H1 (cell line): ENCODE measurements around the gene DKK3. TPM values are rescaled to one million over a fixed set of nuclear protein-coding genes. Genes with fewer than 3 reads are reported as not detected.

Experiments used
- CTCF ChIA-PET: fragments of 300-600 bp; sonication (Branson Sonifier 250); formaldehyde crosslinking; loops from one replicate; lab custom pipeline; 2021; ENCODE audit not compliant: partially characterized antibody; lab: Charles Lee
- POLR2A ChIA-PET: fragments of 300-600 bp; sonication (Branson Sonifier 250); formaldehyde crosslinking; loops from one replicate; lab custom pipeline; 2021; ENCODE audit warnings: inconsistent platforms; ENCODE audit not compliant: partially characterized antibody; lab: Charles Lee
- DNase-seq, 2 experiments: peaks; one replicate each; pipeline versions ENCODE4 v3.0.0 to v3.0.0-alpha.2; 2010 to 2022; ENCODE audit warnings: low spot score in 2 of 2, low read depth in 1 of 2, mixed read lengths in 1 of 2
- FAIRE-seq: peaks from 2 replicates; lab custom pipeline; 2011; peaks lifted over from hg19 to GRCh38; lab: Jason Lieb, UNC
- H2AFZ ChIP-seq: 2 replicates; pipeline ENCODE4 v1.8.1; 2012; ENCODE audit warnings: low read length, inconsistent platforms
- H2AK5ac ChIP-seq: 2 replicates; pipeline ENCODE4 v1.6.1; 2013; ENCODE audit warnings: low read depth, low read length
- H2BK120ac ChIP-seq: replicated peaks from 2 replicates; pipeline ENCODE3; 2013; ENCODE audit warnings: low read depth, low read length, inconsistent platforms
- H2BK12ac ChIP-seq: 2 replicates; pipeline ENCODE4 v1.6.1; 2013; ENCODE audit warnings: low read depth, low read length
- H2BK15ac ChIP-seq: 2 replicates; pipeline ENCODE4 v1.6.1; 2013; ENCODE audit warnings: low read length
- H2BK20ac ChIP-seq: 2 replicates; pipeline ENCODE4 v1.6.1; 2013; ENCODE audit warnings: low read length
- H2BK5ac ChIP-seq: 2 replicates; pipeline ENCODE4 v1.6.1; 2013; ENCODE audit warnings: low read depth, low read length
- H3K14ac ChIP-seq: 2 replicates; pipeline ENCODE4 v1.6.1; 2013; ENCODE audit warnings: inconsistent platforms; ENCODE audit not compliant: insufficient read length
- H3K18ac ChIP-seq: 2 replicates; pipeline ENCODE4 v1.6.1; 2013; ENCODE audit warnings: low read length; ENCODE audit errors: extremely low read depth
- H3K23ac ChIP-seq: 2 replicates; pipeline ENCODE4 v1.6.1; 2013; ENCODE audit warnings: inconsistent platforms; ENCODE audit not compliant: insufficient read length
- H3K23me2 ChIP-seq: 2 replicates; pipeline ENCODE4 v1.6.1; 2013; ENCODE audit warnings: low read depth, low read length
- H3K27ac ChIP-seq: 2 replicates; pipeline ENCODE4 v1.6.1; 2011; ENCODE audit warnings: low read depth, low read length, inconsistent platforms
- H3K27me3 ChIP-seq, 4 experiments: replicated peaks in 1 of 4; 1 replicate in 1 of 4; 2 replicates in 3 of 4; pipeline versions ENCODE4 v1.6.1 to v1.8.1; 2011 to 2013; ENCODE audit warnings: low read length in 3 of 4, mild to moderate bottlenecking in 3 of 4, inconsistent platforms in 2 of 4, mixed read lengths in 2 of 4, moderate library complexity in 1 of 4; ENCODE audit not compliant: control insufficient read depth in 3 of 4, insufficient read depth in 3 of 4; ENCODE audit errors: extremely low read depth in 1 of 4
- H3K36me3 ChIP-seq, 4 experiments: 2 replicates each; pipeline versions ENCODE4 v1.6.1 to v1.8.1; 2011 to 2013; ENCODE audit warnings: mild to moderate bottlenecking in 4 of 4, low read length in 3 of 4, moderate library complexity in 2 of 4, control low read depth in 1 of 4, inconsistent platforms in 1 of 4; ENCODE audit not compliant: insufficient read depth in 4 of 4, control insufficient read depth in 2 of 4
- H3K4ac ChIP-seq: replicated peaks from 2 replicates; pipeline ENCODE3; 2013; ENCODE audit warnings: low read length, low read depth, mixed read lengths, inconsistent platforms; ENCODE audit not compliant: insufficient read length
- H3K4me1 ChIP-seq, 4 experiments: replicated peaks in 1 of 4; 1 replicate in 1 of 4; 2 replicates in 3 of 4; pipeline versions ENCODE4 v1.6.1 to v1.8.1; 2011 to 2013; ENCODE audit warnings: low read length in 3 of 4, inconsistent platforms in 2 of 4, mixed read lengths in 1 of 4; ENCODE audit not compliant: insufficient read depth in 4 of 4, control insufficient read depth in 3 of 4
- H3K4me2 ChIP-seq, 2 experiments: 2 replicates each; pipeline versions ENCODE4 v1.6.1 to v1.8.1; 2011 to 2013; ENCODE audit warnings: low read depth in 2 of 2, low read length in 2 of 2, control low read depth in 1 of 2, inconsistent platforms in 1 of 2, mild to moderate bottlenecking in 1 of 2; ENCODE audit not compliant: insufficient read depth in 1 of 2
- H3K4me3 ChIP-seq, 4 experiments: fragments of 200-600, 300-600 bp in 1 of 4; sonication (generic), shearing (Covaris generic), sonication (Bioruptor Twin) in 1 of 4; 2 replicates each; pipeline versions ENCODE4 v1.5.1 to v1.8.1; 2011 to 2016; ENCODE audit warnings: low read length in 4 of 4, low read depth in 3 of 4, control low read depth in 2 of 4, inconsistent platforms in 2 of 4, mild to moderate bottlenecking in 2 of 4, mixed read lengths in 1 of 4, moderate library complexity in 1 of 4; ENCODE audit not compliant: insufficient read depth in 2 of 4; ENCODE audit errors: extremely low read depth in 1 of 4
- H3K56ac ChIP-seq: replicated peaks from 2 replicates; pipeline ENCODE3; 2013; ENCODE audit warnings: low read depth, mild to moderate bottlenecking, mixed read lengths, low read length, inconsistent platforms; ENCODE audit not compliant: insufficient read length
- H3K79me1 ChIP-seq: 2 replicates; pipeline ENCODE4 v1.6.1; 2013; ENCODE audit warnings: low read depth, low read length, control low read depth
- H3K79me2 ChIP-seq, 2 experiments: 2 replicates each; pipeline versions ENCODE4 v1.6.1 to v1.8.1; 2012 to 2013; ENCODE audit warnings: low read length in 2 of 2, mild to moderate bottlenecking in 2 of 2, inconsistent platforms in 1 of 2; ENCODE audit not compliant: insufficient read depth in 2 of 2, control insufficient read depth in 1 of 2
- H3K9ac ChIP-seq, 4 experiments: replicated peaks in 1 of 4; 1 replicate in 1 of 4; 2 replicates in 3 of 4; pipeline versions ENCODE4 v1.6.1 to v1.8.1; 2011 to 2013; ENCODE audit warnings: low read depth in 3 of 4, low read length in 3 of 4, control low read depth in 2 of 4, mild to moderate bottlenecking in 2 of 4, moderate library complexity in 2 of 4, inconsistent platforms in 1 of 4; ENCODE audit errors: extremely low read depth in 1 of 4
- H3K9me3 ChIP-seq, 2 experiments: 2 replicates each; pipeline versions ENCODE4 v1.6.1 to v1.8.1; 2012 to 2013; ENCODE audit warnings: mild to moderate bottlenecking in 2 of 2, moderate library complexity in 2 of 2, control low read depth in 1 of 2, inconsistent platforms in 1 of 2, low read depth in 1 of 2, low read length in 1 of 2, mixed read lengths in 1 of 2; ENCODE audit not compliant: insufficient read depth in 2 of 2
- H4K20me1 ChIP-seq, 2 experiments: replicated peaks in 1 of 2; 2 replicates each; pipeline versions ENCODE3 to v1.8.1; 2011 to 2013; ENCODE audit warnings: inconsistent platforms in 2 of 2, low read length in 2 of 2, mild to moderate bottlenecking in 1 of 2; ENCODE audit not compliant: insufficient read depth in 2 of 2, control insufficient read depth in 1 of 2
- H4K5ac ChIP-seq: 2 replicates; pipeline ENCODE4 v1.6.1; 2013; ENCODE audit warnings: low read length, low read depth, mixed read lengths, inconsistent platforms; ENCODE audit not compliant: insufficient read length
- H4K8ac ChIP-seq: 2 replicates; pipeline ENCODE4 v1.8.0; 2013; ENCODE audit warnings: mild to moderate bottlenecking, moderate library complexity, low read length, inconsistent platforms; ENCODE audit not compliant: insufficient read depth; ENCODE audit errors: extremely low read depth
- H4K91ac ChIP-seq: replicated peaks from 2 replicates; pipeline ENCODE3; 2013; ENCODE audit warnings: low read length, mixed read lengths, inconsistent platforms; ENCODE audit not compliant: insufficient read length
- BACH1 ChIP-seq: IDR thresholded peaks from 2 replicates; pipeline ENCODE4 v1.6.1; 2012; ENCODE audit warnings: low read length, improper control_type of control experiment
- CHD1 ChIP-seq: IDR thresholded peaks from 2 replicates; pipeline ENCODE4 v1.6.1; 2012; ENCODE audit warnings: low read depth, low read length, improper control_type of control experiment
- CREB1 ChIP-seq: IDR thresholded peaks from 2 replicates; pipeline ENCODE4 v1.6.1; 2012; ENCODE audit warnings: inconsistent platforms
- KDM1A ChIP-seq: fragments of 200-600, 300-600 bp; sonication (generic); IDR thresholded peaks from 2 replicates; pipeline ENCODE4 v1.7.1; 2016; ENCODE audit warnings: mild to moderate bottlenecking, low read length, borderline replicate concordance
- SIN3A ChIP-seq, 2 experiments: IDR thresholded peaks in 1 of 2; conservative IDR thresholded peaks in 1 of 2; 2 replicates each; pipeline ENCODE4 v1.6.1; 2011 to 2012; ENCODE audit warnings: low read length in 2 of 2, improper control_type of control experiment in 1 of 2, low read depth in 1 of 2, mild to moderate bottlenecking in 1 of 2
- TAF1 ChIP-seq: IDR thresholded peaks from 2 replicates; pipeline ENCODE4 v1.6.1; 2011; ENCODE audit warnings: mild to moderate bottlenecking, low read depth, low read length
- WGBS, 2 experiments: shearing (Covaris generic) in 1 of 2; methylation state at CpG; one replicate each; pipeline versions ENCODE4 v1.1.6 to v1.1.7; 2013 to 2015; ENCODE audit warnings: low lambda C conversion rate in 2 of 2, mixed read lengths in 2 of 2, inconsistent platforms in 1 of 2, low coverage in 1 of 2, missing lambda C conversion rate in 1 of 2; ENCODE audit not compliant: insufficient replicate concordance in 2 of 2, insufficient coverage in 1 of 2, insufficient read length in 1 of 2; ENCODE audit errors: extremely low coverage in 1 of 2, missing lambda C conversion rate in 1 of 2; 5-methylcytosine and 5-hydroxymethylcytosine counted together
- polyA plus RNA-seq, 7 experiments: library from polyadenylated mRNA; depleted of rRNA in 3 of 7; stranded (reverse) in 5 of 7; unstranded in 2 of 7; fragments of >200 nt in 5 of 7; fragments of 200-250 nt in 2 of 7; gene quantifications; 1 replicate in 5 of 7; 2 replicates in 1 of 7; 4 replicates in 1 of 7; pipeline versions ENCODE4 v1.2.1 to v1.2.3, GENCODE V29; 2011 to 2013; ENCODE audit warnings: missing spikeins in 2 of 7, mixed read lengths in 2 of 7
- total RNA-seq: library from RNA; stranded (reverse); fragmentation: NEBNext Ultra II Directional; extraction: Animal tissue kit (Norgen Biotek cat#: 25700); gene quantifications from 2 replicates; pipeline ENCODE4 v1.2.1, GENCODE V29; 2021

DKK3 gene
- total and polyA plus RNA-seq, 2 of the 8 experiments (the other 6 are each of a cell fraction or from before 2014, with no cell fraction given) = 30.0 to 40.1 TPM

GRCh38 chr11:12023015-12023414 is 14.6 kb upstream of the DKK3 start:
- no peak for DNase-seq
- Histone ChIP-seq H2BK120ac (no peak overlapping the region), H3K4ac (no peak overlapping the region), H3K9ac (no peak overlapping the region)
- no peak for TF ChIP-seq BACH1
- no peak for TF ChIP-seq CREB1
- TF ChIP-seq KDM1A = no peak
- no peak for TF ChIP-seq SIN3A (conservative IDR thresholded peaks at IDR 0.05 in 1 of 2, IDR thresholded peaks at IDR 0.05 in 1 of 2; ENCODE audit: low read depth in 1 of 2, low read length in 2 of 2)
- no peak for TF ChIP-seq CHD1
- no peak for TF ChIP-seq TAF1
- TF ChIP-seq, all 59 proteins: peak for 0
- H4K91ac ChIP-seq = no peak overlapping the region
- H3K56ac ChIP-seq = no peak overlapping the region
- no peak overlapping the region for H3K27ac ChIP-seq
- H3K18ac ChIP-seq = no peak overlapping the region
- no peak overlapping the region for H3K23ac ChIP-seq
- no peak overlapping the region for H2BK20ac ChIP-seq
- FAIRE-seq = no peak
- no peaks in the 10 kb centered on the region for H3K23me2 ChIP-seq
- no peak overlapping the region for H4K5ac ChIP-seq
- no peak overlapping the region for H2AFZ ChIP-seq
- no peak overlapping the region for H3K4me3 ChIP-seq
- no peak overlapping the region for H2BK12ac ChIP-seq
- H3K79me1 ChIP-seq = no peaks in the 10 kb centered on the region
- H3K14ac ChIP-seq = no peak overlapping the region
- H3K4me1 ChIP-seq = peaks cover 0 to 3% (median 0%) of the 10 kb centered on the region in 4 experiments; a peak in 2 of 7 replicates
- CTCF ChIA-PET = interaction anchor here (0.6 to 1.2 kb wide), 2 partner anchors 21 to 179 kb away, joined by 3 read pairs; no protein-coding TSS in a partner anchor
- H4K20me1 ChIP-seq = no peaks in the 10 kb centered on the region
- no peaks in the 10 kb centered on the region for H3K36me3 ChIP-seq
- no peak overlapping the region for H3K4me2 ChIP-seq
- H4K8ac ChIP-seq = no peak overlapping the region; the same call in 1 of the 2 replicates
- peaks cover 13 to 14% of the 10 kb centered on the region in 2 experiments; a peak in 2 of 4 replicates for H3K9me3 ChIP-seq
- POLR2A ChIA-PET = no interaction called here
- no peak overlapping the region for H2AK5ac ChIP-seq
- H3K79me2 ChIP-seq = no peaks in the 10 kb centered on the region
- H2BK5ac ChIP-seq = no peak overlapping the region
- H2BK15ac ChIP-seq = no peak overlapping the region
- H3K27me3 ChIP-seq = no peaks in the 10 kb centered on the region
- WGBS, 2 experiments = 100% methylated on average over 1 of the region's 1 CpG; no CpG with 5 or more reads in 1 of the 2 experiments
